Putamen (tissue), 1 donor: ENCODE measurements around the gene EDDM13.
"Not testable (repeated sequence)": the region's sequence is repeated elsewhere in the genome, so short reads cannot be mapped to it uniquely, and the experiment has no call there.

ENCODE experiments used
- DNase-seq: peaks from one replicate; pipeline ENCODE4 v3.0.0-alpha.2; 2016; ENCODE audit warnings: low spot score

The EDDM13 gene

DNA sequence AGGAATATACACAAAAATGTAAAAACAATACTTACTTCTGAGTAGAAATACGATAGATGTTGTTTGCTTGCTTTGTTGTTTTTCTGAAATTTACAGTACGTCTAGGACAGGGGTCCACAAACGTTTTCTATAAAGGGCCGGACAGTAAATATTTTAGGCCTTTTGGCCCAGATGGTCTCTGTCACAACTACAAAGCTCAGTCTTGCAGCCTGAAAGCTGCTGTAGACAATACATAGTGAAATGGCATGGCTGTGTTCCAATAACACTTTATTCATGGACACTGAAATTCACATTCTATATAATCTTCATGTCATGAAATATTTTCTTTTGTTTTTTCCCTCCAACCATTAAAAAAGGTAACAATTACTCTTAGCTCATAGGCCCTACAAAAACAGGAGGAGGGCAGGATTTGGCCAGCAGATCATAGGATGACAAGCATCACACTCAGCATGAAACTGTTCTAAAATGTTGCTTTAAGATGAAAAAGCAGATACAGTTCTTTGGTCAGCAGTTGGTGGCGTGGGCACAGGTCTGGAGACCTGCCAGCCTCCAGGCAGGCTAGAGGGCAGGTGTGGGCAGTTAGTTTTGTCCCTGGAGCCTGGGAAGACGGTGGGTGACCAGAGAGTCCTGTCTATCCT, at the start of gene EDDM13:
Gene EDDM13 (plus strand): TSS at position 588 of the 638 bp plus-strand sequence. CDS start 87 bp downstream, outside the sequence.
- no peak for DNase-seq

- no peak for DNase-seq
These were observed 49.6 kb upstream of the EDDM13 start for GRCh38 chr19:56222901-56223300.

DNA sequence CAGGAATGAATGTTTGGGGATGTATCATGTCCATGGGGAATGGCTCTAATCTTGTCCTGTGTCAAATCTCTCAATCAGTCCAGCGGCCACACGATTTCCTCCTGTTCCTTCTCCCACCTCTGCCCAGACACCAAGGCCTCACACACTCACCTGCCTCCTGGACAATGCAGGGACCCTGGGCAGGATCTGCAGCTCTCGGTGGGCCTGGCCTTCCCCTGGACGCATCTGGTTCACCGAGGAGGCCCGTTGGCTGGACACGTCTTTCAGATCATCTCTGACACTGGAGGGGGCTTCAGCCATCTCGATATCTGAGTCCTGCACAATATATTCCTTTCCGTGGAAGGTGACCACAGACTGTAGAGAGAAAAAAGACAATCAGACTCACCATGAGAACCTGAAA, 49.1 kb upstream of the EDDM13 start:
- DNase-seq: no peak

GRCh38 chr19:56245121-56245740, 27.3 kb upstream of the EDDM13 start:
- DNase-seq: no peak

- not testable (repeated sequence) for DNase-seq
These were observed 26.8 kb upstream of the EDDM13 start for GRCh38 chr19:56245764-56246163.

DNA sequence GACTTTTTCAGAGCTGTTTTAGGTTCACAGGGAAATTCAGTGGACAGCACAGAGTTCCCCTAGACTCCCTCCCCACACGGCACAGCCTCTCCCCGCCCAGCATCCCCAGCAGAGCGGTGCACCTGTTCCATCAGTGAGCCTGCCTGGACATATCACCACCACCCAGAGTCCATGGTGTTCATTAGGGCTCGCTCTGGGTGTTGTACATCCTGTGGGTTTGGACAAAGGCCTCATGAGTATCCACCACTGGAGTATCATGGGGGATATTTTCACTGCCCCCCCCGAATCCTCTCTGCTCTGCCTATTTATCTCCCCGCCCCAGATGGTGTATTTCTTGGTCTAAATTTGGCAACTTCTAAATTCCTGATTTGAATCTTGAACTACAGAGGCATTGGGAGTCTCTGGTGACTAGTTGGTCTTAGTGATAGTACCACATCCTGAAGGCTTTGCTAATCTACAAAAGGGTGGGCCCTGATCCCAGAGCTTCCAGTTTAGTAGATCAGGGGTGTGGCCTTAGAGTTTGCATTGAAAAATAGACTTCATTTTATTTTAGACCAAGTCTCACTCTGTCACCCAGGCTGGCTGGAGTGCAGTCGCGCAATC, 23.7 kb upstream of the EDDM13 start:
- DNase-seq: not testable (repeated sequence)

DNA sequence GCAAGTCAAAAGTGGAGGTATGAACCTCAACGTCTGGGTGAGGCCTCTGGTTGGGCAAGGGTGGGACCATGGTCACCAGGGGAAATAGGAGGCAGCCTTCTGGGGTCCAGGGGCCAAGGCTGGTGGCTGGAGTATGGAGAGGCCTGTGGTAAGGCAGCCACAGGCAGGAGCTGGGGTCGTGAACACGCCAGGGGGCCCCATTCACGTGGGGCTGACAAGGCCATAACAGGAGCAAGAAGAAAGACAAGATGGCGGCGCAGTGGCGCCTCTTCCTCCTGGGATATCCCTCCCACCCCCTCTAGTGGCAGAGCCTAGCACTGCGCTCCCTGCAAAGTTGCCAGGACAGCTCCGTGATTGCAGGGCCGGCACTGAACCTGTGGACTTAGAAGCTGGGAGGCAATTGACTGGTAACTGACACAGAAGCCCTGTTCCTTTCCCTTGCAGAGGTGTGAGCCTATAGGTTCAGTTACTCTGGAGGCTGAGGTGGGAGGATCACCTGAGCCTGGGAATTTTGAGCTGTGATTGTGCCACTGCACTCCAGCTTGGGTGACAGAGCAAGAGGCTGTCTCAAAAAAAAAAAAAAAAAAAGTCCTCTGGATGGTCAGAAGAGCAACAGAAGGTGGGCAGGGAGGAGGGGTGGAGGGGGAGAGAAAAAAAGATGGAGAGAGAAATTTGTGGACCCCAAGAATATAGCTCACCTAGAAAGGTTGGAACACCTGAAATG, 19.7 kb upstream of the EDDM13 start:
- DNase-seq: peak; percentile 24

DNA sequence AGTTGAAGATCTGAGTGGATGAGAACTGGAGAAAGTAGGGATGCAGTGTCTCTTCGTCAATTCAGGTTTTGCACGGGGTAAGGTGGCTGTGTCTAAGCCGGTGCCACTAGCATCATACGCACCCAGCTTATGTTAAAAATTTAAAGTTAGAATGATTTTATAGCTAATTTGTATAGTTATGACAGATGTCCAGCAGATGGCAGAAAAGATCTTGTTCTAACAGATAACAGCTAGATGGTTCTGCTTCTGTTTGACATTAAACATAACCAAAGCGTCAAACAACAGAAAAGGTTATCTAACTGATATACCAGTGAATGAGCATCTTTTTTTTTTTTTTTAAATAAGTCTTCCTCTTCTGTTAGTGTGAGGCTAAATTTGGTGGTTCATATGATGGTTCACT, 18.8 kb upstream of the EDDM13 start:
- peak; percentile 36 for DNase-seq

- no peak for DNase-seq
These were observed 14.3 kb upstream of the EDDM13 start for GRCh38 chr19:56258272-56258671.

GRCh38 chr19:56261145-56261544, 11.4 kb upstream of the EDDM13 start:
- DNase-seq: no peak

- DNase-seq: not testable (repeated sequence)
These were observed 10.6 kb upstream of the EDDM13 start for GRCh38 chr19:56261932-56262331.

DNA sequence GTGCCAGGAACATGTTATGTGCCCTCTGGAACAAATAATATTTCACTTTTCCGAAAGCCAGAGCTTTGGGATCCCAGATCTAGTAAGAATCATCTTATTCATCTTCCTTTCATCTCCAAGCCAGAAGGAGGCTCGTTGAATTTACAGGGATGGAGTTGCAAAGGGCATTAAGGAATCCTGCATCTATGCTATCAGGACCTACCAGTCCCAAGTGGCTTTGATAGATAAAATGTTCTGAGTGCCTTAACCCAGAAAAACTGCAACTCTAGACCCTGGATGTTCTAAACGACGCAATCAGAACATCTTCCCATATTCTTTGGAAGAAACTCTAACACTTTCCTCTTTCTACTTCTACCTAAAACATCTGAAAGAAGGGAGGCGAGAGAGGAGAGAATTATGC, 9.2 kb upstream of the EDDM13 start:
- no peak for DNase-seq

- DNase-seq: no peak
These were observed 6.5 kb upstream of the EDDM13 start for GRCh38 chr19:56266051-56266450.

DNA sequence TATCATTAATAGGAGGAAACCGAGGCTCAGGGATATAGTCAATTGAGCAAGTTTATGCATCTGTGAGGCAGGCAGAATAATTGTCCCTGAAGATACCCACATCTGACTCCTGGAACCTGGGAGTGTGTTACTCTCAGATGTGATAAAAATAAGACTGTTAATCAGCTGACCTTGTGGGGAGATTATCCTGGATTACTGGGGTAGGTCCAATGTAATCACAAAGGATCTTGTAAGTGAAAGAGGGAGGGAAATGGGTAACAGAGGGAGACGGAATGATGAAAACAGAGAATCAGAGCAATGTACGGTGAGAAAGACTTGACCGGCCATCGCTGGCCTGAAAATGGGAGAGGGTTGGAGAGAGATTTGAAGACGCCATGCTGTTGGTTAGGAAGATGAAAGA, 3.2 kb upstream of the EDDM13 start:
- no peak for DNase-seq

DNA sequence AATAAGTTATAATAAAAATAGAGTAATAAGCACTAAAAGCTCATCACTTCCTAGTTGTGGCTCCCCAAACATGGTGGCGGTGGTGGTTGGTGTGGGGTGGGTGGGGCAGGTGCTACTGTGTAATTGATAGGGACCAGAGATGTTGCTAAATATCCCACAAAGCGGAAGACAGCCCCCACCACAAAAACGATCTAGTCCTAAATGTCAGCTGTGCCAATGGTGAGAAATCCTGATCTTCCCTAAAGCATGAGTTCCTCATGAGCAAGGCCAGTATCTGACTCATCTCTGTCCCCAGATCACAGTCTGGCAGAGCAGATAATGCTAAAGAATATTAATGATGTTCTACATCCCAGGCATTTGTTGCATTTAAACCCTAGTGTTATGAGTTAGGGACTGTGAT, 1.9 kb upstream of the EDDM13 start:
- DNase-seq: no peak

GRCh38 chr19:56271151-56271550, 1.4 kb upstream of the EDDM13 start:
- no peak for DNase-seq

GRCh38 chr19:56273563-56274117, 1.1 kb downstream of the EDDM13 start:
- no peak for DNase-seq

GRCh38 chr19:56282809-56283208, 10.3 kb downstream of the EDDM13 start:
- DNase-seq: no peak

- no peak for DNase-seq
These were observed 12.2 kb downstream of the EDDM13 start for GRCh38 chr19:56284746-56285145.

DNA sequence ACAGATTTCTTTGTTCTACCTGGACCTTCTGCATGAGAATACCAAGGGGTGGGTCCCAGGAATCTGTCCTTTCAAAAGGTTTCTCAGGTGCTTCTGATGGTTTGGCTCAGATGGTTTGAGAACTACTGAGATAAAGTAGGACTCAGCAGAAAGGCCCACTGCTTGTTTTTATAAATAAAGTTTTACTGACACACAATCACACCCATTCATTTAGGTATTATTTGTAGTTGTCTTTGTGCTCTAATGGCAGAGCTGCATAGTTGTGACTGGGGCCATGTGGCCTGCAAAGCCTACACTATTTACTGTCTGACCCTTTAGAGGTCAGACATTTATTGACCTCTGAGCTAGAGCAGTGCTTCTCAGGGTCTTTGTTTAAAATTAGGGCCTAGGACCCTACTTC, 17.6 kb downstream of the EDDM13 start:
- DNase-seq: no peak

- no peak for DNase-seq
These were observed 19.3 kb downstream of the EDDM13 start for GRCh38 chr19:56291867-56292266.

GRCh38 chr19:56294549-56294948, 22.0 kb downstream of the EDDM13 start:
- peak; percentile 24 for DNase-seq
